Smooth muscle cell (in vitro differentiated cells): ENCODE data around the gene HYOU1. TPM values are rescaled to one million over a fixed set of nuclear protein-coding genes. Genes with fewer than 3 reads are reported as not detected.

Source experiments
- DNase-seq: peaks from one replicate; lab custom pipeline; 2025; ENCODE audit not compliant: unreplicated experiment; lab: John Stamatoyannopoulos, UW
- H2AFZ ChIP-seq: fragments of 200-600 bp; sonication (generic); 2 replicates; pipeline ENCODE4 v1.6.0; 2016; ENCODE audit warnings: antibody characterized with exemption, low read depth, mild to moderate bottlenecking
- H3F3A ChIP-seq: fragments of 200-600 bp; sonication (generic); 2 replicates; pipeline ENCODE4 v1.6.0; 2017; ENCODE audit warnings: antibody characterized with exemption, low read depth
- H3K27ac ChIP-seq: fragments of 200-600 bp; sonication (generic); 2 replicates; pipeline ENCODE4 v1.5.1; 2016; ENCODE audit warnings: low read depth, mild to moderate bottlenecking
- H3K27me3 ChIP-seq: fragments of 200-600 bp; sonication (generic); 2 replicates; pipeline ENCODE4 v1.6.1; 2016; ENCODE audit warnings: low read depth, mild to moderate bottlenecking
- H3K36me3 ChIP-seq: fragments of 200-600 bp; sonication (generic); 2 replicates; pipeline ENCODE4 v1.5.1; 2016; ENCODE audit warnings: low read depth
- H3K4me1 ChIP-seq: fragments of 200-600 bp; sonication (generic); 2 replicates; pipeline ENCODE4 v1.5.1; 2016; ENCODE audit warnings: low read depth
- H3K4me2 ChIP-seq: fragments of 200-600 bp; sonication (generic); 2 replicates; pipeline ENCODE4 v1.6.0; 2016; ENCODE audit warnings: mild to moderate bottlenecking
- H3K4me3 ChIP-seq: fragments of 200-600 bp; sonication (generic); 2 replicates; pipeline ENCODE4 v1.5.1; 2016; ENCODE audit warnings: mild to moderate bottlenecking
- H3K79me2 ChIP-seq: fragments of 200-600 bp; sonication (generic); 2 replicates; pipeline ENCODE4 v1.6.0; 2016; ENCODE audit warnings: low read depth, mild to moderate bottlenecking
- H3K9ac ChIP-seq: fragments of 200-600 bp; sonication (generic); 2 replicates; pipeline ENCODE4 v1.6.0; 2016; ENCODE audit warnings: low read depth
- H3K9me3 ChIP-seq: fragments of 200-600 bp; sonication (generic); replicated peaks from 2 replicates; pipeline ENCODE4 v1.5.1; 2016; ENCODE audit warnings: low read depth
- H4K20me1 ChIP-seq: fragments of 200-600 bp; sonication (generic); 2 replicates; pipeline ENCODE4 v1.6.0; 2016; ENCODE audit warnings: low read depth
- WGBS: methylation state at CpG from one replicate; pipeline ENCODE4 v1.1.7; 2016; ENCODE audit warnings: low lambda C conversion rate; 5-methylcytosine and 5-hydroxymethylcytosine counted together
- polyA plus RNA-seq: library from polyadenylated mRNA; unstranded; fragments of >200 nt; fragmentation: Nextera tagmentation; extraction: Ambion mirVana; gene quantifications from 2 replicates; pipeline ENCODE4 v1.2.1, GENCODE V29; 2016
- total RNA-seq: library from RNA; depleted of rRNA; stranded (reverse); fragments of >200 nt; gene quantifications from 2 replicates; pipeline ENCODE4 v1.2.3, GENCODE V29; 2014
- TF ChIP-seq, protein P1 (sequence below): fragments of 200-600 bp; sonication (generic); IDR thresholded peaks from 2 replicates; pipeline ENCODE4 v1.5.1; 2017; ENCODE audit warnings: borderline replicate concordance, mild to moderate bottlenecking, antibody characterized with exemption; ENCODE audit not compliant: insufficient read depth, poor library complexity, severe bottlenecking

The HYOU1 gene
- total and polyA plus RNA-seq, 2 experiments from 2014 or later, result 90.4 to 98.1 TPM

- H3K9me3 ChIP-seq, result no peaks in the 10 kb centered on the region
- DNase-seq, result no peak
- TF ChIP-seq, protein P1, sequence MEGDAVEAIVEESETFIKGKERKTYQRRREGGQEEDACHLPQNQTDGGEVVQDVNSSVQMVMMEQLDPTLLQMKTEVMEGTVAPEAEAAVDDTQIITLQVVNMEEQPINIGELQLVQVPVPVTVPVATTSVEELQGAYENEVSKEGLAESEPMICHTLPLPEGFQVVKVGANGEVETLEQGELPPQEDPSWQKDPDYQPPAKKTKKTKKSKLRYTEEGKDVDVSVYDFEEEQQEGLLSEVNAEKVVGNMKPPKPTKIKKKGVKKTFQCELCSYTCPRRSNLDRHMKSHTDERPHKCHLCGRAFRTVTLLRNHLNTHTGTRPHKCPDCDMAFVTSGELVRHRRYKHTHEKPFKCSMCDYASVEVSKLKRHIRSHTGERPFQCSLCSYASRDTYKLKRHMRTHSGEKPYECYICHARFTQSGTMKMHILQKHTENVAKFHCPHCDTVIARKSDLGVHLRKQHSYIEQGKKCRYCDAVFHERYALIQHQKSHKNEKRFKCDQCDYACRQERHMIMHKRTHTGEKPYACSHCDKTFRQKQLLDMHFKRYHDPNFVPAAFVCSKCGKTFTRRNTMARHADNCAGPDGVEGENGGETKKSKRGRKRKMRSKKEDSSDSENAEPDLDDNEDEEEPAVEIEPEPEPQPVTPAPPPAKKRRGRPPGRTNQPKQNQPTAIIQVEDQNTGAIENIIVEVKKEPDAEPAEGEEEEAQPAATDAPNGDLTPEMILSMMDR, result no peak
- no peaks in the 10 kb centered on the region for H3K36me3 ChIP-seq
- H3K79me2 ChIP-seq, result peaks cover 6% of the 10 kb centered on the region
- WGBS, result 95% methylated on average over 16 of the region's 16 CpGs
- no peak overlapping the region for H2AFZ ChIP-seq
- no peak overlapping the region for H3K4me2 ChIP-seq
- peaks cover 17% of the 10 kb centered on the region for H3K4me1 ChIP-seq
- peaks cover under 1% of the 10 kb centered on the region for H4K20me1 ChIP-seq
- no peak overlapping the region for H3K4me3 ChIP-seq
- H3F3A ChIP-seq, result peaks cover 24% of the 10 kb centered on the region
- no peak overlapping the region for H3K27ac ChIP-seq
- no peaks in the 10 kb centered on the region for H3K27me3 ChIP-seq
- no peak overlapping the region for H3K9ac ChIP-seq
These were observed 30.8 kb downstream of the HYOU1 start for GRCh38 chr11:119025978-119026766.

DNA sequence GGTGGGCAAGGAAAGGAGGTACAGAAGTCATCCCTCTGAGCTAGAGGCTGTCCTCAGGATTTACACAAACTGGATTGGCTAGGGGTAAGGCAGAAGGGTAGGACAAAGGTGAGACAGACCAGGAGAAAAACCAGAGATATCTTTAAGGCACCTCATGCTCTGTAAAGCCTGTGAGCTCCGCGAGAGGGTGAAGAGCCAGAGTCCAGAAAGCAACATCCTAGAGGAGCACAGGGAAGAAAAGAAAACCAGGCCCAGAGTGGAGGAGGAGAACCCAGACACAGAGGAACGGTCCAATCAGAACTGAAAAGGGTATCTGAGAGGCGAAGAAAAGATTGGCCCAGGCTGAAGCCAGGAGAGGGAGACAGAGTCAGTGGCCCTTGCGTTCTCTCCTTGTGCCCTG lies 31.5 kb downstream of the HYOU1 start:
- TF ChIP-seq, protein P1, result no peak
- H3K79me2 ChIP-seq, result peaks cover 12% of the 10 kb centered on the region
- WGBS, result 95% methylated on average over 5 of the region's 5 CpGs
- H3K9me3 ChIP-seq, result no peaks in the 10 kb centered on the region
- H3K4me3 ChIP-seq, result no peak overlapping the region
- H3K4me2 ChIP-seq, result no peak overlapping the region
- H4K20me1 ChIP-seq, result peaks cover 4% of the 10 kb centered on the region
- no peaks in the 10 kb centered on the region for H3K36me3 ChIP-seq
- H3K27ac ChIP-seq, result no peak overlapping the region
- no peaks in the 10 kb centered on the region for H3K27me3 ChIP-seq
- H3K4me1 ChIP-seq, result peaks cover 17% of the 10 kb centered on the region
- no peak for DNase-seq
- H3K9ac ChIP-seq, result no peak overlapping the region
- peaks cover 24% of the 10 kb centered on the region for H3F3A ChIP-seq
- no peak overlapping the region for H2AFZ ChIP-seq

DNA sequence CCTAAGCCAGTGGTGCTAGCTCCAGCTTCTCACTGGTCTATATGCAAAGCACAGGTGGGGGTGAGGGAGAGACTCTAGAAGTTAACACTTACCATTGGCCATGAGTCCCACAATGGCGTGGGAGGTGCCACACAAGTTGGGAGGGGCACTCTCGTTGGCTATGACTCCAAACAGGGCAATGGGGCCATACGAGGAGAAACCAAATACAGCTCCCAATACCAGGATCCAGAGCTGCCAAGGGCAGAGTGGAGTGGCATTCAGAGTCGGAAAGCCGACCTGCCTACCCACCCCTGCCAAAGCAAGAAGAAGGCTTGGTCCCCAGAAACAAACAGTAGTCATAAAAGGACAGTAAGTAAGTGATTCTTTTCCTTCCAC lies 31.9 kb downstream of the HYOU1 start:
- Histone ChIP-seq H4K20me1 (peaks cover 7% of the 10 kb centered on the region), H2AFZ (no peak overlapping the region), H3K4me1 (peaks cover 20% of the 10 kb centered on the region), H3F3A (peaks cover 24% of the 10 kb centered on the region), H3K79me2 (peaks cover 17% of the 10 kb centered on the region), H3K4me3 (no peak overlapping the region), H3K9me3 (no peaks in the 10 kb centered on the region), H3K4me2 (no peak overlapping the region), H3K27me3 (no peaks in the 10 kb centered on the region), H3K27ac (no peak overlapping the region), H3K36me3 (no peaks in the 10 kb centered on the region), H3K9ac (no peak overlapping the region)
- TF ChIP-seq, protein P1, result no peak
- no peak for DNase-seq
- WGBS, result 87% methylated on average over 5 of the region's 5 CpGs
